Small intestine (tissue), 7 donors: ENCODE data around the gene GMDS. TPM values are rescaled to one million over a fixed set of nuclear protein-coding genes. Genes with fewer than 3 reads are reported as not detected.

Experiments
- DNase-seq, 2 donors: peaks; one replicate each; pipeline versions ENCODE4 v3.0.0 to v3.0.0-alpha.2; 2013
- FAIRE-seq: peaks from 2 replicates; lab custom pipeline; 2012; peaks lifted over from hg19 to GRCh38; lab: Jason Lieb, UNC
- H3K27ac ChIP-seq, 3 donors: one replicate each; pipeline ENCODE4 v1.5.1; 2013; ENCODE audit warnings: low read length in 2 of 3, mild to moderate bottlenecking in 2 of 3, control low read depth in 1 of 3, inconsistent platforms in 1 of 3, low read depth in 1 of 3, moderate library complexity in 1 of 3
- H3K27me3 ChIP-seq, 3 donors: one replicate each; pipeline ENCODE4 v1.6.1; 2013; ENCODE audit warnings: low read length in 3 of 3, inconsistent platforms in 1 of 3; ENCODE audit not compliant: control insufficient read depth in 3 of 3, insufficient read depth in 3 of 3
- H3K36me3 ChIP-seq, 3 donors: one replicate each; pipeline ENCODE4 v1.6.1; 2013; ENCODE audit warnings: low read length in 3 of 3, inconsistent platforms in 1 of 3, low read depth in 1 of 3, mild to moderate bottlenecking in 1 of 3, moderate library complexity in 1 of 3; ENCODE audit not compliant: control insufficient read depth in 3 of 3, insufficient read depth in 2 of 3
- H3K4me1 ChIP-seq, 3 donors: one replicate each; pipeline ENCODE4 v1.6.1; 2013; ENCODE audit warnings: low read length in 2 of 3, inconsistent platforms in 1 of 3, low read depth in 1 of 3, mild to moderate bottlenecking in 1 of 3, moderate library complexity in 1 of 3; ENCODE audit not compliant: control insufficient read depth in 3 of 3, insufficient read depth in 2 of 3
- H3K4me3 ChIP-seq, 3 donors: one replicate each; pipeline ENCODE4 v1.5.1; 2013; ENCODE audit warnings: low read length in 3 of 3, control low read depth in 1 of 3, inconsistent platforms in 1 of 3, low read depth in 1 of 3, mild to moderate bottlenecking in 1 of 3, moderate library complexity in 1 of 3
- H3K9me3 ChIP-seq, 2 donors: one replicate each; pipeline ENCODE4 v1.6.1; 2013; ENCODE audit warnings: low read depth in 1 of 2, low read length in 1 of 2; ENCODE audit not compliant: control insufficient read depth in 2 of 2, insufficient read depth in 1 of 2
- WGBS, 3 donors: extraction: QIAGEN DNeasy Blood & Tissue Kit; methylation state at CpG; one replicate each; pipeline ENCODE4 v1.1.7; 2013; 5-methylcytosine and 5-hydroxymethylcytosine counted together
- polyA plus RNA-seq, 4 donors: library from polyadenylated mRNA; stranded (reverse) in 3 of 4; unstranded in 1 of 4; fragments of 200-250 nt in 3 of 4; fragments of 120-200 nt in 1 of 4; gene quantifications; one replicate each; pipeline versions ENCODE4 v1.2.1 to v1.2.3, GENCODE V29; 2013
- donor health status: healthy with polysubstance abuse.
- donor health status: control.
- donor health status: control.
- donor health status: Bipolar disorder and iron deficiency.
- donor health status: healthy.

Gene GMDS
- polyA plus RNA-seq, 4 donors, result 64.5 to 243 (median 200) TPM

DNA sequence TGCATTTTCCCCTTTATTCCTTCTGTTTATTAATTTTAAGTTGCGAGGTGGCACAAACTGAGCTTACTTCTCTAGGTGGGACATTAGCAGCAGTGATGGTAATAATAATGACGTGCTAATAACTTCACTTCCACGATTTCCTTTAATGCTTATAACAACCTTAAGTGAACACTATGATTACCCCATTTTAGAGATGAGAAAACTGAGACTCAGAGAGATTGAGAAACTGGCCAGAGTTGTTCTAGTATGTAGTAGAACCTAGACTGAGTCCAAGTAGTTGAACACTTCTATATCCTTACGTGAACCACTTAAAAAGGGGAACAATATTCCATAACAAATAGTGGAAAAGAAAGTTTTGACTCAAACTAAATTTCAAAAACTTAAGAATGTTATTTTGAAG is 297.5 kb downstream of the GMDS start:
- Histone ChIP-seq H3K36me3 (peaks cover 1 to 12% (median 11%) of the 10 kb centered on the region in 3 donors), H3K4me1 (no peaks in the 10 kb centered on the region), H3K4me3 (no peak overlapping the region), H3K27ac (no peak overlapping the region), H3K27me3 (no peaks in the 10 kb centered on the region), H3K9me3 (no peaks in the 10 kb centered on the region)
- WGBS, 3 donors, result 96 to 97% (median 97%) methylated on average over 4 of the region's 4 CpGs
- DNase-seq (no peak), FAIRE-seq (no peak)

GRCh38 chr6:1946583-1946982 is 298.8 kb downstream of the GMDS start:
- H3K9me3 ChIP-seq, result no peaks in the 10 kb centered on the region
- DNase-seq (no peak), FAIRE-seq (no peak)
- no peak overlapping the region for H3K27ac ChIP-seq
- no peak overlapping the region for H3K4me3 ChIP-seq
- peaks cover 3 to 13% (median 9%) of the 10 kb centered on the region in 3 donors for H3K36me3 ChIP-seq
- no peaks in the 10 kb centered on the region for H3K4me1 ChIP-seq
- 94 to 95% (median 95%) methylated on average over 3 of the region's 3 CpGs for WGBS, 3 donors
- H3K27me3 ChIP-seq, result no peaks in the 10 kb centered on the region

- Histone ChIP-seq H3K27ac (no peak overlapping the region), H3K4me3 (no peak overlapping the region), H3K36me3 (peaks cover 3 to 12% (median 5%) of the 10 kb centered on the region in 3 donors), H3K4me1 (no peaks in the 10 kb centered on the region), H3K27me3 (no peaks in the 10 kb centered on the region), H3K9me3 (no peaks in the 10 kb centered on the region)
- WGBS, 3 donors, result 86 to 95% (median 92%) methylated on average over 9 of the region's 9 CpGs
- DNase-seq (no peak), FAIRE-seq (no peak)
Measured at GRCh38 chr6:1945235-1945832, 300.1 kb downstream of the GMDS start.

DNA sequence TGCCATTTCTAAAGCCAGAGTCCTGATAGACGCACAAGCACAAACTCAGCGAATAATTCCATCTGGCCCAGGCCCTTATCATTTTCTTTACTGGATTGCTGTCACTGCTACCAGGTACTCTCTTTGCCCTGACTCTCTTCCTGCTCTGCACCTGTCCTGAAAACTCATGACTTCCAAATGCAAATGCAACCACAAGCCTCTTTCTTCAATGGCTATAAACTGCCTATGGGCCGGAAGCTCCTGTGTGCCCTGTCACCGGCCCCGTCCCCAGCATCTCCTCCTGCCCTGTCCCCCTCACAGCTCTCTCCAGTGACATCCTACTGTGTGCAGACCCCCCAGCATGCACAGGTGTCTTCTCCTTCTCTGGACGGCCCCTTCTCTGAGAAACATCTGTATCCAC is 302.6 kb downstream of the GMDS start:
- no peak overlapping the region for H3K27ac ChIP-seq
- no peaks in the 10 kb centered on the region for H3K4me1 ChIP-seq
- DNase-seq (no peak), FAIRE-seq (no peak)
- no peaks in the 10 kb centered on the region for H3K9me3 ChIP-seq
- peaks cover 3 to 10% (median 3%) of the 10 kb centered on the region in 3 donors for H3K36me3 ChIP-seq
- H3K27me3 ChIP-seq, result no peaks in the 10 kb centered on the region
- H3K4me3 ChIP-seq, result no peak overlapping the region
- 93 to 97% (median 93%) methylated on average over 6 of the region's 6 CpGs for WGBS, 3 donors

- FAIRE-seq, result no peak
- WGBS, 3 donors, result 87 to 95% (median 90%) methylated on average over 4 of the region's 4 CpGs
Measured at GRCh38 chr6:1941534-1941933, 303.9 kb downstream of the GMDS start.

GRCh38 chr6:1940381-1940780 is 305.0 kb downstream of the GMDS start:
- H3K36me3 ChIP-seq, result peaks cover 3 to 11% (median 4%) of the 10 kb centered on the region in 3 donors
- WGBS, 3 donors, result 91 to 92% (median 91%) methylated on average over 2 of the region's 2 CpGs
- FAIRE-seq, result no peak

More at GRCh38 chr6:1941534-1941933, 303.9 kb downstream of the GMDS start:
- Histone ChIP-seq H3K4me1 (no peaks in the 10 kb centered on the region), H3K27ac (no peak overlapping the region), H3K4me3 (no peak overlapping the region), H3K9me3 (peaks cover 0 to 2% of the 10 kb centered on the region in 2 donors), H3K27me3 (no peaks in the 10 kb centered on the region), H3K36me3 (peaks cover 3 to 9% (median 6%) of the 10 kb centered on the region in 3 donors)
- no peak for DNase-seq

GRCh38 chr6:1933292-1933691 is 312.1 kb downstream of the GMDS start:
- Histone ChIP-seq H3K36me3 (peaks cover 0 to 10% (median 7%) of the 10 kb centered on the region in 3 donors), H3K27ac (no peak overlapping the region), H3K4me1 (no peaks in the 10 kb centered on the region), H3K27me3 (no peaks in the 10 kb centered on the region), H3K9me3 (peaks cover 0 to 5% of the 10 kb centered on the region in 2 donors), H3K4me3 (no peak overlapping the region)
- WGBS, 3 donors, result 96 to 99% (median 98%) methylated on average over 4 of the region's 4 CpGs
- FAIRE-seq, result no peak
- no peak for DNase-seq

More at GRCh38 chr6:1940381-1940780, 305.0 kb downstream of the GMDS start:
- Histone ChIP-seq H3K4me1 (no peaks in the 10 kb centered on the region), H3K9me3 (peaks cover 0 to 2% of the 10 kb centered on the region in 2 donors), H3K4me3 (no peak overlapping the region), H3K27me3 (no peaks in the 10 kb centered on the region), H3K27ac (no peak overlapping the region)
- no peak for DNase-seq

GRCh38 chr6:1931817-1932216 is 313.6 kb downstream of the GMDS start:
- H3K4me3 ChIP-seq, result no peak overlapping the region
- FAIRE-seq (no peak), DNase-seq (no peak)
- H3K27ac ChIP-seq, result no peak overlapping the region
- H3K36me3 ChIP-seq, result peaks cover 0 to 13% (median 5%) of the 10 kb centered on the region in 3 donors
- H3K4me1 ChIP-seq, result no peaks in the 10 kb centered on the region
- peaks cover 0 to 3% of the 10 kb centered on the region in 2 donors for H3K9me3 ChIP-seq
- no peaks in the 10 kb centered on the region for H3K27me3 ChIP-seq
- 96 to 99% (median 99%) methylated on average over 5 of the region's 5 CpGs for WGBS, 3 donors
